ENCODE measurements around the gene SPRTN. TPM values are rescaled to one million over a fixed set of nuclear protein-coding genes. Genes with fewer than 3 reads are reported as not detected.

SPRTN gene
- total and polyA plus RNA-seq, 2 of the 4 experiments (the other 2 are of a cell fraction) = 6.5 to 17.4 TPM

- Histone ChIP-seq H3K56ac (ENCODE audit: extremely low read depth, insufficient read depth, low read length) (no peak overlapping the region), H2AFZ (replicated peaks; ENCODE audit: low read length, poor library complexity) (no peak overlapping the region), H3K36me3 (ENCODE audit: control insufficient read depth, insufficient read depth, low read length) (no peaks in the 10 kb centered on the region), H2BK15ac (ENCODE audit: low read depth, low read length) (no peak overlapping the region), H3K4ac (ENCODE audit: low read depth, low read length) (no peak overlapping the region), H3K27ac (ENCODE audit: insufficient read depth, low read length) (no peak overlapping the region), H3K4me2 (ENCODE audit: low read depth, low read length) (no peak overlapping the region), H3K79me1 (ENCODE audit: low read depth in 1 of 2, low read length in 2 of 2) (peaks cover 29 to 69% of the 10 kb centered on the region in 2 experiments), H2AK9ac (replicated peaks; ENCODE audit: low read depth, low read length, poor library complexity) (no peak overlapping the region), H3K9me1 (ENCODE audit: insufficient read depth, low read length) (peaks cover 16% of the 10 kb centered on the region), H3K23ac (ENCODE audit: low read depth, low read length) (no peak overlapping the region), H2BK5ac (ENCODE audit: low read depth, low read length, poor library complexity, severe bottlenecking) (no peak overlapping the region), H3K4me1 (ENCODE audit: control insufficient read depth, insufficient read depth, low read length) (peaks cover 7% of the 10 kb centered on the region), H3K14ac (replicated peaks; ENCODE audit: low read depth, low read length) (no peak overlapping the region), H4K8ac (ENCODE audit: low read depth in 2 of 2, low read length in 2 of 2) (no peak overlapping the region), H3K27me3 (ENCODE audit: control insufficient read depth, insufficient read depth, low read length) (no peaks in the 10 kb centered on the region), H2AK5ac (ENCODE audit: low read depth, low read length) (no peak overlapping the region), H2BK20ac (ENCODE audit: low read depth, low read length) (no peak overlapping the region), H4K20me1 (ENCODE audit: insufficient read depth, low read length) (peaks cover 43% of the 10 kb centered on the region), H3K4me3 (ENCODE audit: insufficient read depth, low read depth, low read length) (no peak overlapping the region), H4K91ac (ENCODE audit: insufficient read depth, low read depth, low read length) (no peak overlapping the region), H3K9ac (ENCODE audit: low read depth, low read length) (no peak overlapping the region; the same call in 1 of the 2 replicates), H2BK120ac (ENCODE audit: low read depth, low read length) (no peak overlapping the region), H4K5ac (ENCODE audit: low read depth, low read length) (no peak overlapping the region), H3K9me3 (ENCODE audit: control insufficient read depth, insufficient read depth, low read length) (no peaks in the 10 kb centered on the region), H3K18ac (ENCODE audit: low read depth, low read length) (no peak overlapping the region)
- ChIA-PET POLR2A (ENCODE audit: unreplicated experiment) (no interaction called here), CTCF (no interaction called here)
- DNase-seq = no peak
- BruUV-seq (replicated peaks) = no TSS peak
- dilution Hi-C loops (cut with HindIII; ENCODE audit: low sequenced_read_pairs, unreplicated experiment) = no loop called here
- intact Hi-C loops (cut with micrococcal nuclease) = loop anchor here (2.0 kb wide), 1 partner anchor 27 kb away; no protein-coding TSS in a partner anchor
- in situ Hi-C loops (cut with MboI; ENCODE audit: low sequenced_read_pairs) = no loop called here
- TF ChIP-seq SMC3 (IDR thresholded peaks at IDR 0.05; ENCODE audit: low read depth, low read length) = no peak
- TF ChIP-seq MAZ (IDR thresholded peaks at IDR 0.05; ENCODE audit: borderline replicate concordance, low read depth, low read length) = no peak
- no peak for TF ChIP-seq RAD21 (IDR thresholded peaks at IDR 0.05; ENCODE audit: low read length)
- no peak for TF ChIP-seq CTCF (conservative IDR thresholded peaks at IDR 0.05; ENCODE audit: low read depth, low read length)
- TF ChIP-seq MAFK (IDR thresholded peaks at IDR 0.05; ENCODE audit: low read depth, low read length) = no peak
- no peak for TF ChIP-seq CHD1 (IDR thresholded peaks at IDR 0.05; ENCODE audit: low read depth, low read length)
- no peak for TF ChIP-seq ELK1 (IDR thresholded peaks at IDR 0.05; ENCODE audit: borderline replicate concordance, low read depth, low read length)
- TF ChIP-seq CEBPB (IDR thresholded peaks at IDR 0.05; ENCODE audit: low read depth, low read length) = no peak
- TF ChIP-seq BHLHE40 (IDR thresholded peaks at IDR 0.05; ENCODE audit: low read depth, low read length) = no peak
- no peak for TF ChIP-seq RCOR1 (IDR thresholded peaks at IDR 0.05; ENCODE audit: insufficient replicate concordance, low read length)
- TF ChIP-seq USF2 (IDR thresholded peaks at IDR 0.05; ENCODE audit: low read depth, low read length) = no peak
- TF ChIP-seq NFE2L2 (IDR thresholded peaks at IDR 0.05; ENCODE audit: low read depth, low read length) = no peak
- no peak for TF ChIP-seq FOS (IDR thresholded peaks at IDR 0.05; ENCODE audit: low read depth, low read length)
- ATAC-seq (ENCODE audit: low read depth) = no peak
These were observed 55.6 kb downstream of the SPRTN start for GRCh38 chr1:231393668-231394067.
